Right cardiac atrium (tissue), 5 donors: ENCODE results near the gene RIOK3. TPM values are rescaled to one million over a fixed set of nuclear protein-coding genes. Genes with fewer than 3 reads are reported as not detected.

ENCODE experiments used
- ATAC-seq, 2 donors: fragments of 200-7000 bp; cut with Tn5 transposase; one replicate each; pipeline versions ENCODE4 v1.8.0 to v1.9.1; 2020; ENCODE audit warnings: moderate library complexity in 2 of 2, mild to moderate bottlenecking in 1 of 2
- DNase-seq, 3 donors: peaks; one replicate each; pipeline ENCODE4 v3.0.0-alpha.2; 2020
- H3K27ac ChIP-seq: one replicate; pipeline ENCODE4 v1.5.1; 2013; ENCODE audit warnings: mild to moderate bottlenecking, low read length, control low read depth, moderate library complexity
- H3K27me3 ChIP-seq: one replicate; pipeline ENCODE4 v1.6.1; 2013; ENCODE audit not compliant: control insufficient read depth, insufficient read depth
- H3K4me1 ChIP-seq: one replicate; pipeline ENCODE4 v1.6.1; 2013; ENCODE audit warnings: low read length; ENCODE audit not compliant: control insufficient read depth, insufficient read depth
- H3K4me3 ChIP-seq: one replicate; pipeline ENCODE4 v1.5.1; 2013; ENCODE audit warnings: low read length, control low read depth
- H3K9me3 ChIP-seq: one replicate; pipeline ENCODE4 v1.6.1; 2013; ENCODE audit warnings: low read length; ENCODE audit not compliant: control insufficient read depth
- WGBS: extraction: QIAGEN DNeasy Blood & Tissue Kit; methylation state at CpG from one replicate; pipeline ENCODE4 v1.1.7; 2013; 5-methylcytosine and 5-hydroxymethylcytosine counted together
- intact Hi-C, 4 donors: fragments of 100-400 bp; cut with DNase I; formaldehyde crosslinking; loops; one replicate each; pipeline versions ENCODE4 v1.11.0 to v1.14.0; 2022 to 2023
- polyA plus RNA-seq: library from polyadenylated mRNA; stranded (reverse); fragments of 200-250 nt; gene quantifications from one replicate; pipeline ENCODE4 v1.2.3, GENCODE V29; 2013
- total RNA-seq, 4 donors: library from RNA; stranded (reverse); fragmentation: NEBNext Ultra II Directional; extraction: Animal tissue kit (Norgen Biotek cat#: 25700); gene quantifications; one replicate each; pipeline ENCODE4 v1.2.1, GENCODE V29; 2021
- donor health status: healthy with polysubstance abuse.
- donor health status: DM: no; HTN: yes; CAD: no.
- donor health status: DM: no; HTN: no; CAD: no.
- donor health status: DM: no; HTN: yes; CAD: no; lungs with severe emphysema.
- donor health status: DM: yes; HTN: yes; CAD: no.

RIOK3 gene
- total and polyA plus RNA-seq, 5 donors: 31.3 to 52.3 (median 50.3) TPM

DNA sequence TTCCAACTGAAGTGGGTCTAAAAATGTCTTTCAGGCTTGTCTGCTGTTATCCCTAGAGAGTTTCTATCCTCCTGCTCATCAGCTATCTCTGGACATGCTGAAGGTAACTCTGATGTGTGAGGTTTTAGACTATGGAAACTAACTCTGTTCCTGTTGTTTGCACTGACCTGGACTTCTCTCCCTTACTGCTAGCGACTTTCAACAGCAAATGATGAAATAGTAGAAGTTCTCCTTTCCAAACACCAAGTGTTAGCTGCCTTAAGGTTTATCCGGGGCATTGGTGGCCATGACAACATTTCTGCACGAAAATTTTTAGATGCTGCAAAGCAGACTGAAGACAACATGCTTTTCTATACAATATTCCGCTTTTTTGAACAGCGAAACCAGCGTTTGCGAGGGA is 77.1 kb downstream of the RIOK3 start:
- H3K27ac ChIP-seq: no peak overlapping the region
- ATAC-seq: no peak
- intact Hi-C loops: no loop called here

DNA sequence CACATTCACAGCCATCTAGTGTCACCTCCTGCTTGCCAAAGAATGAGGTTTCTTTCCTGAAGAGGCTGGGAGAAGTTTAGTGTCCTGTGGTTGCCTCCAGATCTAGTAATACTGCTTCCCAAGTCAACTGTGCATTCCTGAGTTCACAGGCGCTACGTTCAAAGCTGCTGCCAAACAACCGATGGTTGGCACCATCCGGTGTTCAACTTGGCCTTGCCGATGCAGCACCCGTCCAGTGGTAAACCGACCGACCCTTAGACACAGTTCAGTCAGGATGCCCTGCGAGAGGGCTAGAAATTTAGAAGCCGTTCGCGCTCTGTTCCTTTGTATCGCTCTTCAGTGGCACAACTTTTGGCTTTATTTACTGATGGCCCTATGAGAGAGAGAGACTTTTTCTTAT is 78.8 kb downstream of the RIOK3 start:
- H3K4me3 ChIP-seq: no peak overlapping the region
- intact Hi-C loops: no loop called here
- H3K9me3 ChIP-seq: no peaks in the 10 kb centered on the region
- peak overlapping the region; percentile 61 for H3K27ac ChIP-seq
- DNase-seq: peak in 2 of 3 donors; percentile 22 to 69
- H3K27me3 ChIP-seq: no peaks in the 10 kb centered on the region
- H3K4me1 ChIP-seq: peaks cover 3% of the 10 kb centered on the region
- WGBS: 76% methylated on average over 13 of the region's 13 CpGs
- peak; percentile 61 to 62 for ATAC-seq

More for the DNA sequence above, 77.1 kb downstream of the RIOK3 start:
- DNase-seq: no peak
- WGBS: 74% methylated on average over 7 of the region's 7 CpGs
- no peaks in the 10 kb centered on the region for H3K27me3 ChIP-seq
- no peak overlapping the region for H3K4me3 ChIP-seq
- no peaks in the 10 kb centered on the region for H3K9me3 ChIP-seq
- H3K4me1 ChIP-seq: peaks cover 3% of the 10 kb centered on the region

Other genes starting within 250 kb of the RIOK3 start
- 10 to 100 TPM; 12.2 to 14.6 (median 13.8) TPM for gene RMC1, start 50.2 kb downstream of the RIOK3 start, total RNA-seq
- gene RMC1, start 50.2 kb downstream of the RIOK3 start, polyA plus RNA-seq: 17.6 TPM
- 10 to 100 TPM; 13.4 to 22.1 (median 15.7) TPM for gene NPC1, start 133.2 kb downstream of the RIOK3 start, total RNA-seq
- gene NPC1, start 133.2 kb downstream of the RIOK3 start, polyA plus RNA-seq: 12.8 TPM
- gene ANKRD29, start 209.6 kb downstream of the RIOK3 start, total RNA-seq: 1 to 10 TPM; 3.1 to 3.9 (median 3.4) TPM
- gene ANKRD29, start 209.6 kb downstream of the RIOK3 start, polyA plus RNA-seq: 3.2 TPM
- gene LAMA3, start 236.2 kb downstream of the RIOK3 start, total RNA-seq: 1 to 10 TPM; 3.6 to 5.4 (median 4.5) TPM
- 1.7 TPM for gene LAMA3, start 236.2 kb downstream of the RIOK3 start, polyA plus RNA-seq